Ascending aorta (tissue), 2 donors: ENCODE data around the gene DCC. TPM values are rescaled to one million over a fixed set of nuclear protein-coding genes. Genes with fewer than 3 reads are reported as not detected.

Source experiments
- DNase-seq, 2 donors: peaks; one replicate each; pipeline ENCODE4 v3.0.0-alpha.2; 2019; ENCODE audit warnings: low spot score in 2 of 2
- H3K27ac ChIP-seq, 2 donors: fragments of 200-600 bp; sonication (generic); one replicate each; pipeline ENCODE4 v1.5.1; 2016 to 2017; ENCODE audit warnings: mild to moderate bottlenecking in 1 of 2
- H3K27me3 ChIP-seq: fragments of 200-600 bp; sonication (generic); one replicate; pipeline ENCODE4 v1.5.1; 2017
- H3K36me3 ChIP-seq, 2 donors: fragments of 200-600 bp; sonication (generic); one replicate each; pipeline ENCODE4 v1.5.1; 2016
- H3K4me1 ChIP-seq, 2 donors: fragments of 200-600 bp; sonication (generic); one replicate each; pipeline ENCODE4 v1.5.1; 2016 to 2017; ENCODE audit warnings: mild to moderate bottlenecking in 1 of 2
- H3K4me3 ChIP-seq, 2 donors: fragments of 200-600 bp; sonication (generic); one replicate each; pipeline ENCODE4 v1.5.1; 2016 to 2017; ENCODE audit warnings: mild to moderate bottlenecking in 1 of 2
- H3K9me3 ChIP-seq, 2 donors: fragments of 200-600 bp; sonication (generic); one replicate each; pipeline ENCODE4 v1.5.1; 2016
- intact Hi-C: fragments of 100-400 bp; cut with DNase I; formaldehyde crosslinking; loops from one replicate; pipeline ENCODE4 v1.15.1; 2023
- total RNA-seq: library from RNA; depleted of rRNA; stranded (reverse); fragments of >200 nt; gene quantifications from one replicate; pipeline ENCODE4 v1.1.0, GENCODE V29; 2016
- TF ChIP-seq, protein P1 (sequence below), 3 experiments: fragments of 200-600 bp in 2 of 3; fragments of 450-650 bp in 1 of 3; sonication (generic) in 2 of 3; IDR thresholded peaks; one replicate each; pipeline ENCODE4 v1.5.1; 2016 to 2019; ENCODE audit warnings: antibody characterized with exemption in 3 of 3, mild to moderate bottlenecking in 1 of 3, moderate library complexity in 1 of 3

Gene DCC
- total RNA-seq, 1 donor from 2014 or later: not detected

DNA sequence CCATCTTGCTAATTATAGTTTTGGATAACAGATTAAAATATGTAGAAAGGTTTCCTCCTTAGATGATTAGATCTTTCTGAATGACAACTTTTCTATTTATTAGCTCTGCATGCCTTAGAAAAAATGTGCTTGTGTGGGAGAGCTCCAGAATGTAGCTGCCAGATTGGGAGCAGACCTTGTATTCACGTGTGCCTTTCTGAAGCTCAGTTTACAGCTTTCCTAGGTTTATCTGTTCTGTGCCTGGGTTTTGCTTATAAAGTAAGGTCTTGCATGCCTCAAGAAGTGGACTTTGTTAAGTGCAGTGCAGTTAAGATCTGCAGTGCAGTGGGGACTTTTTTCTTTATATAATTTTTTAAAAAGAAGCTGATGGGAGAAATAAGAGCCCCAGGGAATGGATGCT, 179.0 kb downstream of the DCC start:
- DNase-seq: no peak
- no peaks in the 10 kb centered on the region for H3K36me3 ChIP-seq
- no peak overlapping the region for H3K4me3 ChIP-seq
- intact Hi-C loops: no loop called here
- H3K4me1 ChIP-seq: no peaks in the 10 kb centered on the region
- H3K27me3 ChIP-seq: no peaks in the 10 kb centered on the region
- TF ChIP-seq, protein P1, sequence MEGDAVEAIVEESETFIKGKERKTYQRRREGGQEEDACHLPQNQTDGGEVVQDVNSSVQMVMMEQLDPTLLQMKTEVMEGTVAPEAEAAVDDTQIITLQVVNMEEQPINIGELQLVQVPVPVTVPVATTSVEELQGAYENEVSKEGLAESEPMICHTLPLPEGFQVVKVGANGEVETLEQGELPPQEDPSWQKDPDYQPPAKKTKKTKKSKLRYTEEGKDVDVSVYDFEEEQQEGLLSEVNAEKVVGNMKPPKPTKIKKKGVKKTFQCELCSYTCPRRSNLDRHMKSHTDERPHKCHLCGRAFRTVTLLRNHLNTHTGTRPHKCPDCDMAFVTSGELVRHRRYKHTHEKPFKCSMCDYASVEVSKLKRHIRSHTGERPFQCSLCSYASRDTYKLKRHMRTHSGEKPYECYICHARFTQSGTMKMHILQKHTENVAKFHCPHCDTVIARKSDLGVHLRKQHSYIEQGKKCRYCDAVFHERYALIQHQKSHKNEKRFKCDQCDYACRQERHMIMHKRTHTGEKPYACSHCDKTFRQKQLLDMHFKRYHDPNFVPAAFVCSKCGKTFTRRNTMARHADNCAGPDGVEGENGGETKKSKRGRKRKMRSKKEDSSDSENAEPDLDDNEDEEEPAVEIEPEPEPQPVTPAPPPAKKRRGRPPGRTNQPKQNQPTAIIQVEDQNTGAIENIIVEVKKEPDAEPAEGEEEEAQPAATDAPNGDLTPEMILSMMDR (IDR thresholded peaks at IDR 0.05): no peak
- no peak overlapping the region for H3K27ac ChIP-seq
- H3K9me3 ChIP-seq: no peaks in the 10 kb centered on the region

DNA sequence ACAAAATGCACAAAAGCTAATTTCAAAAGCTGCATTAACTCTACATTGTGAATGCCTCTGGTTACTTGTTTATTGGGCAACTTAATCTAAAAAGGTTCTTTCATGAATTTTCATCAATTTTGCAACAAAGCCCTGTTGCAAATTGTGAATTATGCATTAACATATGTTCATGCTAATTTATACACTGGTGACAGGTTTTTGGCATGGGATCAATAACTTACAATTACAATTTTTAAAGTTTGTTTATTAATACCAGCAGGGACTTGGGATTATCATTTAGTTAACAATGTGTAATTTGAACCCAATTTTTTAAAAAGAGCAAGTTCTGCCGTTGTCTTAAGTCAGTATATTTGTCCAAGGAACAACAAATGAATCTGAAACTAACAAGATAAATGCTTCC, 183.6 kb downstream of the DCC start:
- intact Hi-C loops: no loop called here
- TF ChIP-seq, protein P1 (IDR thresholded peaks at IDR 0.05): no peak

DNA sequence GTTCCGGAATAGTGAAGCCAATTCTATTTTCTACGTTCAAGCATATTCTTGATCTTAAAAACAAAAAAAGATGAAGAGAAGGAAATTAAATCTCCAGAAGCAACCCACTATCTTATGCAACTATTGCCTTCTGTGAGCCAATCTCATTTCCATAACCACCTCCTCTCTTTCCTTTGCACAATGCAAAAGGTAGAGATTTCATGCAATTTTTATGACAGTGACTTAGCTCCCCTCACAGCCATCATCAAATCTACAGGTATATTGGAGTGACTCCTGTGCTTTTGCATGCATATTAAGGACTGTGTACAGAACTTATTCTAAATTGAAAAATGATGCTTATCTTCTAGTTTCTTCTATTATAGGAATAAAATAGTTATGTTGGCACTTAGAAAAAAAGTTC, 191.8 kb downstream of the DCC start:
- TF ChIP-seq, protein P1 (IDR thresholded peaks at IDR 0.05): no peak

More for the DNA sequence above, 183.6 kb downstream of the DCC start:
- Histone ChIP-seq H3K4me3 (no peak overlapping the region), H3K4me1 (no peaks in the 10 kb centered on the region), H3K9me3 (no peaks in the 10 kb centered on the region), H3K27me3 (no peaks in the 10 kb centered on the region), H3K27ac (no peak overlapping the region), H3K36me3 (no peaks in the 10 kb centered on the region)
- no peak for DNase-seq

DNA sequence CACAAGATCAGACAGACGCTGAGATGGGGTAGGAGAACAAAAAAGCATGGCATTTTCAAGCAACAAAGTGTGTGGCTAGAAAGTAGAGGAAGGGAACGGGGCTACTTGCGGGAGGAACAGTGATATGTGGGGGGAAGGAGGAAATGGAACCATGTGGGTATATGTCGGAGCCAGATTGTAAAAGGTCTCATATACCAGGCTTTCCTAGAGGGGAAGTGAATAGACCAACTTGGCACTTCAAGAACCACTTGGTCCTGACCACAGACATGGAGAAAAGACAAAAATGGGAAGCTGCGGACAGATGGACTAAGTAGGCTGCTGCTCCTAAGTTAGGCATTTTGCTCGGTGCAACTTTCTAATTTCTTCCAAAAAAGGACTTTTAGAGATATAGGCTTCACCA, 196.0 kb downstream of the DCC start:
- Histone ChIP-seq H3K27ac (no peak overlapping the region), H3K4me3 (no peak overlapping the region), H3K36me3 (no peaks in the 10 kb centered on the region), H3K9me3 (no peaks in the 10 kb centered on the region), H3K4me1 (no peaks in the 10 kb centered on the region), H3K27me3 (no peaks in the 10 kb centered on the region)
- TF ChIP-seq, protein P1 (IDR thresholded peaks at IDR 0.05): no peak
- intact Hi-C loops: no loop called here
- no peak for DNase-seq

More for the DNA sequence above, 191.8 kb downstream of the DCC start:
- Histone ChIP-seq H3K27me3 (no peaks in the 10 kb centered on the region), H3K4me3 (no peak overlapping the region), H3K4me1 (no peaks in the 10 kb centered on the region), H3K9me3 (no peaks in the 10 kb centered on the region), H3K27ac (no peak overlapping the region), H3K36me3 (no peaks in the 10 kb centered on the region)
- no peak for DNase-seq
- intact Hi-C loops: no loop called here

DNA sequence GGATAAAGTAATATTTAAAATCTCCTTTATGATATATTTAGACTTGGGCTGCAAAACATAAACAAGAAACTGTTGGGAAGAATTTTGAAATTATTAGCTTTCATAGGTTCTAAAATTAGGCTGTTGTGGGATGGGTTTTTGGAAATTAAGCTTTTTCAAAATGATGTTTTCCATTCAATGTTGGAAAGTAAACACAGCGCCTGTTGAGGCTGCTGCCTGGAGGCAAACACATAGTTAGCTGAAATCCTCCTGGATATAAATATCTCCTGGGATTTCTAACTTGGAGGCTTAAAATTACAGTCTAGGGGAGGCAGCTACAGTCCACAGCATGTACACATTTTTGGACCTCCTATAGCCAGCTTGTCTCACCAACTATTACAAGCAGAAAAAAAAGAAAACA, 197.3 kb downstream of the DCC start:
- intact Hi-C loops: no loop called here
- Histone ChIP-seq H3K4me3 (no peak overlapping the region), H3K27ac (no peak overlapping the region), H3K4me1 (no peaks in the 10 kb centered on the region), H3K36me3 (no peaks in the 10 kb centered on the region), H3K9me3 (no peaks in the 10 kb centered on the region), H3K27me3 (no peaks in the 10 kb centered on the region)
- TF ChIP-seq, protein P1 (IDR thresholded peaks at IDR 0.05): no peak
- DNase-seq: no peak

DNA sequence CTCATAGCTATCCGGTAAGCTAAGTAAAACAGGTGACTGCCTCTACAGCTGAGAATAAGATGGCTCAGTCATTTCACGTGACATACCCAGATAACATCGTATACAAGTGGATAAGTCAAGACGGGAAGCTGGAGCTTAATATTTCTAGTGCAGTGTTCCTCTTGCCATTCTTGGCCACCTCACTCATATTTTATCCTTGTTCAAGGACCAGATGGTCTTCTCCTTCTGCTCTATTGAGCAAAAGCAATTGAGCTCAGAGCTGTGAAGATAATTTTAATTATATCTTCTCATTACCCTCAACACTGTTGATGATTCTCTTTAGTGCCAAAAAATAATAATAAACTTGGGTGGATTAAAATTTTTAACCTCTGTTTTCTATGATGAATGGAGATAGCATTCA, 201.1 kb downstream of the DCC start:
- no peak for DNase-seq
- Histone ChIP-seq H3K27me3 (no peaks in the 10 kb centered on the region), H3K27ac (no peak overlapping the region), H3K36me3 (no peaks in the 10 kb centered on the region), H3K4me3 (no peak overlapping the region), H3K9me3 (no peaks in the 10 kb centered on the region), H3K4me1 (no peaks in the 10 kb centered on the region)
- intact Hi-C loops: no loop called here
- TF ChIP-seq, protein P1 (IDR thresholded peaks at IDR 0.05): no peak
